NB4 (cell line): ENCODE data around the gene KXD1.

Experiments used
- CTCF ChIP-seq: IDR thresholded peaks from one replicate; pipeline ENCODE4 v1.5.1; 2012; ENCODE audit warnings: low read depth, low read length
- MAX ChIP-seq: IDR thresholded peaks from 2 replicates; pipeline ENCODE4 v1.6.1; 2011; ENCODE audit warnings: low read depth, low read length
- POLR2A ChIP-seq: IDR thresholded peaks from 2 replicates; pipeline ENCODE4 v1.6.1; 2011; ENCODE audit warnings: mild to moderate bottlenecking; ENCODE audit not compliant: insufficient read length; ENCODE audit errors: extremely low read depth

DNA sequence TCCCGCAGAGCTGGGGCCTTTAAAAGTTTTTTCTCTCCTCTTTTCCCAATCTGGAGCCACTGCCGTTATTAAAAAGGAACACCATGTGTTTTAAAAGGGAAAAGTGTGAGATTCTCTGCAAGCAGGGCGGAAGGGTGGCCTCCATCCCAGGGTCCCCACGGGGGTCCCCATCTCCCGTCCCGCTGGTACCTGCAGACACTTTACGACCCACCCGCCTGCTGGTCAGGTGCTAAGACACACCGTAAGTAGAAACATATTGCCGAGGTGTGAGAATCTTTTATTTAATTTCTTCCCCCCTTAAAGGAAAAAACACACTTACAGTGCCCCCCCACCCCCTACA, 47.1 kb downstream of the KXD1 start:
- TF ChIP-seq MAX (no peak), CTCF (no peak), POLR2A (no peak)
